Osteoblast (primary cell): Measurements from ENCODE around the gene CACNA1I. TPM values are rescaled to one million over a fixed set of nuclear protein-coding genes. Genes with fewer than 3 reads are reported as not detected.

ENCODE experiments used
- DNase-seq: peaks from one replicate; pipeline ENCODE4 v3.0.0; 2011; ENCODE audit warnings: low spot score, mixed read lengths; ENCODE audit not compliant: insufficient read length; ENCODE audit errors: missing footprints
- H2AFZ ChIP-seq: 2 replicates; pipeline ENCODE4 v1.6.0; 2011; ENCODE audit warnings: mild to moderate bottlenecking, low read length
- H3K27ac ChIP-seq: 2 replicates; pipeline ENCODE4 v1.5.1; 2011; ENCODE audit warnings: mild to moderate bottlenecking, low read depth, low read length, moderate library complexity
- H3K27me3 ChIP-seq: 2 replicates; pipeline ENCODE4 v1.6.0; 2012; ENCODE audit warnings: mild to moderate bottlenecking, control low read depth, inconsistent platforms, low read length, moderate library complexity; ENCODE audit not compliant: insufficient read depth
- H3K36me3 ChIP-seq: 2 replicates; pipeline ENCODE4 v1.5.1; 2011; ENCODE audit warnings: mild to moderate bottlenecking, low read length, control low read depth, moderate library complexity; ENCODE audit not compliant: insufficient read depth
- H3K4me1 ChIP-seq: 2 replicates; pipeline ENCODE4 v1.5.1; 2011; ENCODE audit warnings: mild to moderate bottlenecking, low read length, control low read depth, moderate library complexity; ENCODE audit not compliant: insufficient read depth
- H3K4me2 ChIP-seq: 2 replicates; pipeline ENCODE4 v1.6.0; 2011; ENCODE audit warnings: mild to moderate bottlenecking, low read length; ENCODE audit not compliant: insufficient read depth
- H3K4me3 ChIP-seq: fragments of 200-600 bp; sonication (generic); 3 replicates; pipeline ENCODE4 v1.5.1; 2012; ENCODE audit warnings: mild to moderate bottlenecking, low read length, inconsistent platforms; ENCODE audit not compliant: insufficient read depth
- H3K79me2 ChIP-seq: 2 replicates; pipeline ENCODE4 v1.6.0; 2012; ENCODE audit warnings: mild to moderate bottlenecking, low read length, control low read depth, inconsistent platforms; ENCODE audit not compliant: insufficient read depth
- H3K9me3 ChIP-seq: 2 replicates; pipeline ENCODE4 v1.5.1; 2011; ENCODE audit warnings: low read depth, low read length, control low read depth
- H4K20me1 ChIP-seq: 2 replicates; pipeline ENCODE4 v1.6.0; 2012; ENCODE audit warnings: mild to moderate bottlenecking, low read length, control low read depth; ENCODE audit not compliant: insufficient read depth
- total RNA-seq: library from RNA; depleted of rRNA; stranded (reverse); fragments of >200 nt; gene quantifications from 2 replicates; pipeline ENCODE4 v1.2.3, GENCODE V29; 2012
- TF ChIP-seq, protein P1 (sequence below): IDR thresholded peaks from 2 replicates; pipeline ENCODE4 v1.5.1; 2011; ENCODE audit warnings: mild to moderate bottlenecking, low read depth, low read length, moderate library complexity; ENCODE audit errors: extremely low read depth

Gene CACNA1I
- total RNA-seq, 1 donor: under 0.01 TPM

DNA sequence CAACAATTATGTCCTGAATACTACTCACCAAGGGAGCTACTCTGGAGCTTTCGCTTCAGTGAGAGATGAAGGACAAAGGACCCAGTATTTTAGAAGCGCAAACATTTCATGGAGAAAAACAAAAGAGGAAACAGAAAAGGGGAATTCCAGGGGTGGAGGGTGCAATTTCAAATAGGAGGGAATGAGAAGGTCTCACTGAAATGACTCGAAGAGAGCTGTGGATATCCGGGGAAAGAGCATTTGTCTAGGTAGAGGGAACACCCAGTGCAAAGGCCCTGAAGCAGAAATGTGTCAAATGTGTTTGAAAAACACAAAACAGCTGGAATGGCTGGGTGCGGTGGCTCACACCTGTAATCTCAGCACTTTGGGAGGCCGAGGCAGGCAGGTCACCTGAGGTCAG is 40.4 kb upstream of the CACNA1I start:
- peaks cover 51% of the 10 kb centered on the region for H3K79me2 ChIP-seq

GRCh38 chr22:39530692-39531331 is 39.7 kb upstream of the CACNA1I start:
- H2AFZ ChIP-seq: no peak overlapping the region
- H3K4me3 ChIP-seq: no peak overlapping the region
- H3K36me3 ChIP-seq: peaks cover 29% of the 10 kb centered on the region
- no peak overlapping the region for H3K27ac ChIP-seq
- H3K4me2 ChIP-seq: peak overlapping the region; percentile 3
- TF ChIP-seq, protein P1, sequence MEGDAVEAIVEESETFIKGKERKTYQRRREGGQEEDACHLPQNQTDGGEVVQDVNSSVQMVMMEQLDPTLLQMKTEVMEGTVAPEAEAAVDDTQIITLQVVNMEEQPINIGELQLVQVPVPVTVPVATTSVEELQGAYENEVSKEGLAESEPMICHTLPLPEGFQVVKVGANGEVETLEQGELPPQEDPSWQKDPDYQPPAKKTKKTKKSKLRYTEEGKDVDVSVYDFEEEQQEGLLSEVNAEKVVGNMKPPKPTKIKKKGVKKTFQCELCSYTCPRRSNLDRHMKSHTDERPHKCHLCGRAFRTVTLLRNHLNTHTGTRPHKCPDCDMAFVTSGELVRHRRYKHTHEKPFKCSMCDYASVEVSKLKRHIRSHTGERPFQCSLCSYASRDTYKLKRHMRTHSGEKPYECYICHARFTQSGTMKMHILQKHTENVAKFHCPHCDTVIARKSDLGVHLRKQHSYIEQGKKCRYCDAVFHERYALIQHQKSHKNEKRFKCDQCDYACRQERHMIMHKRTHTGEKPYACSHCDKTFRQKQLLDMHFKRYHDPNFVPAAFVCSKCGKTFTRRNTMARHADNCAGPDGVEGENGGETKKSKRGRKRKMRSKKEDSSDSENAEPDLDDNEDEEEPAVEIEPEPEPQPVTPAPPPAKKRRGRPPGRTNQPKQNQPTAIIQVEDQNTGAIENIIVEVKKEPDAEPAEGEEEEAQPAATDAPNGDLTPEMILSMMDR: peak; percentile 24
- DNase-seq: peak; percentile 81
- H3K79me2 ChIP-seq: peaks cover 48% of the 10 kb centered on the region
- H3K4me1 ChIP-seq: peaks cover 20% of the 10 kb centered on the region
- H4K20me1 ChIP-seq: peaks cover 47% of the 10 kb centered on the region
- no peaks in the 10 kb centered on the region for H3K27me3 ChIP-seq
- no peaks in the 10 kb centered on the region for H3K9me3 ChIP-seq

More for the DNA sequence above, 40.4 kb upstream of the CACNA1I start:
- DNase-seq: peak; percentile 57
- Histone ChIP-seq H3K4me3 (no peak overlapping the region), H3K9me3 (no peaks in the 10 kb centered on the region), H4K20me1 (peaks cover 51% of the 10 kb centered on the region), H3K27ac (no peak overlapping the region), H2AFZ (no peak overlapping the region), H3K4me1 (peaks cover 20% of the 10 kb centered on the region), H3K27me3 (no peaks in the 10 kb centered on the region), H3K36me3 (peaks cover 29% of the 10 kb centered on the region), H3K4me2 (no peak overlapping the region)
- TF ChIP-seq, protein P1: no peak

GRCh38 chr22:39532215-39533073 is 38.1 kb upstream of the CACNA1I start, which contains the start of gene RPS19BP1:
Gene RPS19BP1, minus strand, starts transcription at chr22:39532748. Its CDS starts 10 bp downstream, at chr22:39532738.
- peaks cover 20% of the 10 kb centered on the region for H3K4me1 ChIP-seq
- peaks cover 47% of the 10 kb centered on the region for H3K79me2 ChIP-seq
- peak within 1 kb of the TSS; percentile 95 for H3K4me2 ChIP-seq
- peaks cover 26% of the 10 kb centered on the region for H3K36me3 ChIP-seq
- peak; percentile 99 for DNase-seq
- peak within 1 kb of the TSS; percentile 71 for H3K27ac ChIP-seq
- peak within 1 kb of the TSS; percentile 89 for H3K4me3 ChIP-seq
- peaks cover 40% of the 10 kb centered on the region for H4K20me1 ChIP-seq
- no peaks in the 10 kb centered on the region for H3K9me3 ChIP-seq
- no peaks in the 10 kb centered on the region for H3K27me3 ChIP-seq
- TF ChIP-seq, protein P1: no peak
- H2AFZ ChIP-seq: peak within 1 kb of the TSS; percentile 91

DNA sequence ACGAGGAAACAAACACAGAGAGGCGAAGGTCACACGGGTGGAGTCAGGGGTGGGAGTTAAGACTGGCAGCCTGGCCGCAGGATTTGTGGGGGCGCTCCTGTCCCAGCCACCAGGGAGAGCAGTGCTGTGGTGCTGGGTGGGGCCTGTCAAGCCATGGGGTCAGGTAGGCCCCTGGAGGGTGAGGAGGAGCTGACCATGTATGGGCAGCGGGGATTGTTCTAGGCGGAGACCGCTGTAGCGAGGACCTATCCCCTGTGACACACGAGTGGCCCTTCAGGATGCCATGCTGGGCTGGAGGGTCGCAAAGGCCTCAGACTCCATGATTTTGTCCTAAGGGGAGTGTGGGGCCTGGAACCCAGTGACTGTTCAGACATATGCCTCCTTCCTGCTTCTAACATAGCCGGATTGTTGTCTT is 36.5 kb upstream of the CACNA1I start:
- Histone ChIP-seq H4K20me1 (peaks cover 24% of the 10 kb centered on the region), H3K4me1 (peaks cover 18% of the 10 kb centered on the region), H3K79me2 (peaks cover 32% of the 10 kb centered on the region), H2AFZ (peak overlapping the region; percentile 95), H3K27ac (no peak overlapping the region), H3K4me2 (peak overlapping the region; percentile 74), H3K9me3 (no peaks in the 10 kb centered on the region), H3K36me3 (peaks cover 10% of the 10 kb centered on the region), H3K27me3 (no peaks in the 10 kb centered on the region), H3K4me3 (no peak overlapping the region)
- DNase-seq: peak; percentile 63
- TF ChIP-seq, protein P1: no peak
